Nephron (organoid): ENCODE results near the gene CCDC69.
A peak's percentile ranks its signal among the peaks of the same experiment; 100 is the strongest.

ENCODE experiments used
- H3K27ac Mint-ChIP-seq, 3 experiments: 2 replicates each; pipeline ENCODE4 v1.8.0; 2020; ENCODE audit warnings: mixed read lengths in 3 of 3, mild to moderate bottlenecking in 2 of 3, moderate library complexity in 1 of 3
- H3K27me3 Mint-ChIP-seq: 2 replicates; pipeline ENCODE4 v1.8.0; 2021; ENCODE audit warnings: low read depth, mild to moderate bottlenecking, moderate library complexity, mixed read lengths
- H3K36me3 Mint-ChIP-seq: 2 replicates; pipeline ENCODE4 v1.8.0; 2020; ENCODE audit warnings: low read depth, mixed read lengths
- H3K4me1 Mint-ChIP-seq: 2 replicates; pipeline ENCODE4 v1.8.0; 2020; ENCODE audit warnings: mixed read lengths
- H3K4me3 Mint-ChIP-seq, 3 experiments: 2 replicates each; pipeline ENCODE4 v1.8.0; 2020; ENCODE audit warnings: mild to moderate bottlenecking in 3 of 3, mixed read lengths in 3 of 3, moderate library complexity in 2 of 3
- H3K9me3 Mint-ChIP-seq: 2 replicates; pipeline ENCODE4 v1.8.0; 2020; ENCODE audit warnings: mixed read lengths
- TF ChIP-seq, protein P1 (sequence below), 3 experiments: fragments of 200-600 bp; sonication (generic); IDR thresholded peaks; one replicate each; pipeline ENCODE4 v1.5.0; 2021; ENCODE audit warnings: antibody characterized with exemption in 3 of 3; ENCODE audit not compliant: unreplicated experiment in 3 of 3

CCDC69 gene

GRCh38 chr5:151250346-151251000, 26.6 kb upstream of the CCDC69 start:
- TF ChIP-seq, protein P1, sequence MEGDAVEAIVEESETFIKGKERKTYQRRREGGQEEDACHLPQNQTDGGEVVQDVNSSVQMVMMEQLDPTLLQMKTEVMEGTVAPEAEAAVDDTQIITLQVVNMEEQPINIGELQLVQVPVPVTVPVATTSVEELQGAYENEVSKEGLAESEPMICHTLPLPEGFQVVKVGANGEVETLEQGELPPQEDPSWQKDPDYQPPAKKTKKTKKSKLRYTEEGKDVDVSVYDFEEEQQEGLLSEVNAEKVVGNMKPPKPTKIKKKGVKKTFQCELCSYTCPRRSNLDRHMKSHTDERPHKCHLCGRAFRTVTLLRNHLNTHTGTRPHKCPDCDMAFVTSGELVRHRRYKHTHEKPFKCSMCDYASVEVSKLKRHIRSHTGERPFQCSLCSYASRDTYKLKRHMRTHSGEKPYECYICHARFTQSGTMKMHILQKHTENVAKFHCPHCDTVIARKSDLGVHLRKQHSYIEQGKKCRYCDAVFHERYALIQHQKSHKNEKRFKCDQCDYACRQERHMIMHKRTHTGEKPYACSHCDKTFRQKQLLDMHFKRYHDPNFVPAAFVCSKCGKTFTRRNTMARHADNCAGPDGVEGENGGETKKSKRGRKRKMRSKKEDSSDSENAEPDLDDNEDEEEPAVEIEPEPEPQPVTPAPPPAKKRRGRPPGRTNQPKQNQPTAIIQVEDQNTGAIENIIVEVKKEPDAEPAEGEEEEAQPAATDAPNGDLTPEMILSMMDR (IDR thresholded peaks at IDR 0.05; ENCODE audit: unreplicated experiment in 3 of 3), result no peak
- Mint-ChIP-seq H3K9me3 (no peaks in the 10 kb centered on the region), H3K27ac (no peak overlapping the region), H3K27me3 (peaks cover 8% of the 10 kb centered on the region), H3K4me1 (peaks cover 8% of the 10 kb centered on the region), H3K36me3 (no peaks in the 10 kb centered on the region), H3K4me3 (peak overlapping the region; percentile 50 to 73 (median 66))

DNA sequence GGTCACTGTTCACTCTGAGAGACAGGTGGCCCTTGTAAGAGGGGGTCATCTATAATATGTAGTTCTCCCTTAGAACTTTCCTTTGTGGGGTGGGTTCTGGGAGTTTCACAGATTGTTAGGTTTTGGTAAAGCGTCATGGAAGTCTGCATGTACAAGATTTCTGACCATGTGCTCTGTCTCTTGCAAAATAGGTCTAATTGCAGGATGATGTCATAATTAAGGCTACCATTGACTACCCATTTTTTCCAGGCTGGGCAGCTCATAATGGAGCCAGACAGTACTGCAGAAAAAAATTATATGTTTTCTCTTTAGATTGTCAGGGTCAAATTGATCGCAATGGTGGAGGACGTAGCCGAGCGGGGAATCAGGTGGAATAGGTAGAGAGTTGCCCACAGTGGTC, 25.4 kb upstream of the CCDC69 start:
- peaks cover 8% of the 10 kb centered on the region for H3K4me1 Mint-ChIP-seq
- H3K27me3 Mint-ChIP-seq, result peaks cover 8% of the 10 kb centered on the region
- no peaks in the 10 kb centered on the region for H3K36me3 Mint-ChIP-seq
- H3K27ac Mint-ChIP-seq, result no peak overlapping the region
- H3K9me3 Mint-ChIP-seq, result no peaks in the 10 kb centered on the region
- TF ChIP-seq, protein P1 (IDR thresholded peaks at IDR 0.05; ENCODE audit: unreplicated experiment in 3 of 3), result no peak
- peak overlapping the region in 1 of 3 experiments; percentile 26 for H3K4me3 Mint-ChIP-seq

DNA sequence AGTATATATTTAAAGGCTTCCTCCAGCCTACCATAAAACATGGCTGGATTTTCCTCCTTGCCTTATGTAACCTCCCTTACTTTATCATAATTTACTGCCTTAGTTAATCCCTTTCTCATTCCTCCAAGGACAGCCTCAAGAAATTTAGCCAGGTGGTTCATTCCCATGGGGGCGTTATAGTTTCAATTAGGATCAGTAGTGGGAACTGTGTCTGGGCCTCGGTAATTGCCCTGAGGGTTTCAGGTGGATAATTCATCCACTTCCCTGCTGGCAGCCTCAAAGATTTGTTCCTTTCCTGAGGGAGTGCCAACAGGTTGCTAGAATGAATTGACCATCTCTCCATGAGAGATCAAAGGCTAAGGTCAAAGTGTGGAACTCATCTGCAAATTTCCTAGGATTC, 24.8 kb upstream of the CCDC69 start:
- Mint-ChIP-seq H3K9me3 (no peaks in the 10 kb centered on the region), H3K27me3 (peaks cover 8% of the 10 kb centered on the region)
- TF ChIP-seq, protein P1 (IDR thresholded peaks at IDR 0.05; ENCODE audit: unreplicated experiment in 3 of 3), result no peak

DNA sequence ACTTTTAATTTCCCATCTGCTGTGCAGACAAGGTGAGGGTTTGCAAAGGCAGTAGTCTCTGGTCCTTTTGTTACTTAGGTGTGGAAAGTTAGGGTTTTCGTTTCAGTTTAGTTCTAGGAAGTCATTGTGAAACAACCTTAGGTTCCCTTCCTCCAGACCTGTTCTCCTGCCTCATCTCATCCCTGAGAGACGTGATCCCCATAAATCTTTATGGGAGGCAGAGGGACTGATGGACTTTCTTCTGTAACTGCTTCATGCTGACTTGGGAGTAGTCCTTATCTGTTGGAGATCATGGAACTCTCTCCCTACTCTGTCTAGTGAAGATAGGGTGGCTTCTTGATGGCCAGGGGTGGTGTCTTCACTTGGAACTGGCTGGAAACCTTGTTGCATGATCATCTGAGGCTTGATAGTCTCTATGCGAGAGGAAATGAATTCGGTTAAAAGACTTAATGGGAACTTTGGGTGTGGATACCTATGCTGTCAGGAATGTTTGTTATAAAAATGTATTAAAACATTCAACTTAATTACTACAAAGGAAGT, 21.9 kb upstream of the CCDC69 start:
- Mint-ChIP-seq H3K27ac (no peak overlapping the region), H3K4me3 (no peak overlapping the region), H3K36me3 (no peaks in the 10 kb centered on the region), H3K9me3 (no peaks in the 10 kb centered on the region), H3K4me1 (no peaks in the 10 kb centered on the region), H3K27me3 (peaks cover 13% of the 10 kb centered on the region)
- TF ChIP-seq, protein P1 (IDR thresholded peaks at IDR 0.05; ENCODE audit: unreplicated experiment in 3 of 3), result no peak

More for the DNA sequence above, 24.8 kb upstream of the CCDC69 start:
- Mint-ChIP-seq H3K36me3 (no peaks in the 10 kb centered on the region), H3K4me3 (no peak overlapping the region), H3K27ac (no peak overlapping the region), H3K4me1 (peaks cover 4% of the 10 kb centered on the region)

- Mint-ChIP-seq H3K36me3 (no peaks in the 10 kb centered on the region), H3K4me1 (peaks cover 3% of the 10 kb centered on the region), H3K27me3 (peaks cover 17% of the 10 kb centered on the region), H3K27ac (no peak overlapping the region), H3K9me3 (peaks cover 3% of the 10 kb centered on the region), H3K4me3 (no peak overlapping the region)
- TF ChIP-seq, protein P1 (IDR thresholded peaks at IDR 0.05; ENCODE audit: unreplicated experiment in 3 of 3), result no peak
Measured at GRCh38 chr5:151244206-151244605, 20.3 kb upstream of the CCDC69 start.

DNA sequence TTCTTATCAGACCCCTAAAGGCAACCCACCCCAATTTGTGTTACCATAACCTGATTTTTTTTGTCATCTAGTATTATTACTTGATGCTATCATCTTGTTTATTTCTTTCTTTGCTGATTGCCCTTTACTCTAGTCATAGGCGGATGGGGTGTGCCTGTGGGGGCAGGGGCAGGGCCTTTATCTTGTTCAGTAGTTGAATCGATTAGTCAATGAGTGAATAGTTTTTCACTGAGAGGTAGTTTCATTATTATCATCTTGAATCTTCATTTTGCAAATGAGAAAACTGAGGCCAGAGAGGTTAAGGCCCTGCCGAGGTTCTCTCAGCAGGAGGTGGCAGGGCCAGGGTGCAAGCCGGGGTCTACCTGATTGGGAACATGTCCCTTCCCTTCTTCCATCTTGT, 19.7 kb upstream of the CCDC69 start:
- Mint-ChIP-seq H3K36me3 (no peaks in the 10 kb centered on the region), H3K27ac (no peak overlapping the region), H3K4me3 (no peak overlapping the region), H3K4me1 (peaks cover 9% of the 10 kb centered on the region), H3K9me3 (peaks cover 3% of the 10 kb centered on the region), H3K27me3 (peaks cover 16% of the 10 kb centered on the region)
- TF ChIP-seq, protein P1 (IDR thresholded peaks at IDR 0.05; ENCODE audit: unreplicated experiment in 3 of 3), result no peak
